Fibroblast of skin of left biceps (primary cell): ENCODE measurements around the gene CSF1R.
"Not testable (repeated sequence)": the region's sequence is repeated elsewhere in the genome, so short reads cannot be mapped to it uniquely, and the experiment has no call there.

Source experiments
- DNase-seq, 2 experiments: peaks; one replicate each; pipeline ENCODE4 v3.0.0-alpha.2; 2013; ENCODE audit warnings: low read depth in 2 of 2

Gene CSF1R

DNA sequence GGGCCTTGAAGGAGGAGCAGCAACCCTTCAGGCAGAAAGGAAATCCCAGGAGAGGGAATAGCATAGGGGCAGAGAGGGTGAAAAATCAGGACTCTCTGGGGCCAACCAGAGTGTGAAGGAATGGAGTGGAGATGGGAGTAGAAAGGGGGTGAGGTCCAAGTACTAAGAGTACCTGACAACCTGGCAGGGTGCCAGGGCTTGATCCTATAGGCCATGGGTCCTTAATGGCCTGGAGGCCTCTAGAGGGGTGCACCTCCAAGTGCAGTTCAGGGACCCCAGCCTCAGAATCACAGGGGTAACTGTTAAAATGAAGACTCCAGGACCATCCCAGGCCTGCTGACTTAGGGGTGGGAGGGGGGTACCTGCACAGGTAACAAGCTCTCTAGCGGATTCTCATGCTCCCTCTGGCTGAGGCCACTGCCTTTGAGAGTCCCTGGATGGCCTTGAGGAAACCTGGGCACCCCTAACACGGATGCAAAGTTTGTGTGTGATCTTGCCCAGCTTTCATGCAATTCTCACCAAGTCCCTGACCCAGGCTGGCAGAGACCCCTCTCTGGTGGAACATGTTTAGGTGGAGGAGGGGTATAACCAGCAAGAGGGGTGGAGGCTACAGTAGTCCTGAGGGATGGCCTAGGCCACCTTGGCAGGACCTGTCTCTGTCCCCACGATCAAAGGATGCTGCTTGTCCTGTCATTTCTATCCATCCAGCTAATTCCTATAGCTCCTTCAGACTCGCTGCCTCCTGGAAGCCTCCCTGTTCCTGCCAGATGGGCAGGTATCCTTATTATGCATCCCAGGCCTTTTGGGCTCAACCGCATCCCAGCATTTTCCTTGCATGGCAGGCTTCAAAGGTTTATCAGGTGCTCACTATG, 17.6 kb upstream of the CSF1R start:
- DNase-seq: no peak

DNA sequence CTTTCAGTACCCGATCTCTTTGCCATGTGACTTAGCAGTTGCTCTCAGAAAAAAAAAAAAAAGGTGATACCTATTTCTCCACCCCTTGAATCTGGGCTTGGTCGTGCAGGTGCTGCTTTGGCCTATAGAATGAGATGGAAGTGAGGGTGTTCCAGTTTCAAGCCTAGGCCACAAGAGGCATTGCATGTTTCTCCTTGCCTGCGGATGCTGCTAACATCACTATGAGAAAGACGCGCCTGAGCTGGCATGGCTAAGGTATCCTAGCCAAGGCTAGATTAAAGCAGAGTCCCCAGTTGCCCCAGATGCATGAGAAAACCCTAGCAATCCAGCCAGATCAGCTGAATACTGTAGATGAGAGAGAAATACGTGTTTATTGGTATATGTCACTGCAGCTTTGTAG, 14.7 kb upstream of the CSF1R start:
- no peak for DNase-seq

DNA sequence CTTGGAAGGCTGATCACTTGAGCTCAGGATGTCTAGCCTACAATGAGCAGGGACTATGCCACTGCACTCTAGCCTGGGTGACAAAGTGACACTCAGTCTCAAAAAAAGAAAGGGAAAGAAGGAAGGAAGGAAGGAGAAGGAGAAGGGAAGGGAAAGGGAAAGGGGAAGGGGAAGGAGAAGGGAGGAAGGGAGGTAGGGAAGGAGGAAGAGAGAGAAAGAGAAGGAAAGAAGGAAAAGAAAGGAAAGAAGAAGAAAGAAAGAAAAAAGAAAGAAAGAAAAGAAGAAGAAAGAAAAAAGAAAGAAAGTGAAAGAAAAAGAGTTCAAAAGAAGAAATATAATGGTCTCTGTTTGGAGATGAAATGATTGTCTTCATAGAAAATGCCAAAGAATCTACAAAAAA, 10.8 kb upstream of the CSF1R start:
- no peak for DNase-seq

DNA sequence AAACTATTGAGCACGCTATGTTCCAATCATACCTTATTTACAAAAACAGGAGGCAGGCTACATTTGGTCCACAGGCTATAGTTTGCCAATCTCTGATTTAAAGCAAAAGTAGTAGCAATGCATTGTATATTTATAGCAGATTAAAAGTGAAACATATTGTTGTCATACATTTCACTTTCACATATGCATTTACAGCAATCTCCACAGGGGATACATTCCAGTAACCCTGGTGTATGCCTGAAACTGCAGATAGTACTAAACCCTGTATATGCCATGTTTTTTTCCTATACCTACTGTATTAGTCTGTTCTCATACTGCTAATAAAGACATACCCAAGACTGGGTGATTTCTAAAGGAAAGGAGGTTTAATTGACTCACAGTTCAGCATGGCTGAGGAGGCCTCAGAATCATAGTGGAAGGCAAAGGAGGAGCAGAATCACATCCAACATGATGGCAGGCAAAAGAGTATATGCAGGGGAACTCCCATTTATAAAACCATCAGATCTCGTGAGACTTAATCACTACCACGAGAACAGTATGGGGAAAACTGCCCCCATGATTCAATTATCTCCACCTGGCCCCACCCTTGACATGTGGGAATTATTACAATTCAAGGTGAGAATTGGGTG, 5.9 kb upstream of the CSF1R start:
- no peak for DNase-seq

DNA sequence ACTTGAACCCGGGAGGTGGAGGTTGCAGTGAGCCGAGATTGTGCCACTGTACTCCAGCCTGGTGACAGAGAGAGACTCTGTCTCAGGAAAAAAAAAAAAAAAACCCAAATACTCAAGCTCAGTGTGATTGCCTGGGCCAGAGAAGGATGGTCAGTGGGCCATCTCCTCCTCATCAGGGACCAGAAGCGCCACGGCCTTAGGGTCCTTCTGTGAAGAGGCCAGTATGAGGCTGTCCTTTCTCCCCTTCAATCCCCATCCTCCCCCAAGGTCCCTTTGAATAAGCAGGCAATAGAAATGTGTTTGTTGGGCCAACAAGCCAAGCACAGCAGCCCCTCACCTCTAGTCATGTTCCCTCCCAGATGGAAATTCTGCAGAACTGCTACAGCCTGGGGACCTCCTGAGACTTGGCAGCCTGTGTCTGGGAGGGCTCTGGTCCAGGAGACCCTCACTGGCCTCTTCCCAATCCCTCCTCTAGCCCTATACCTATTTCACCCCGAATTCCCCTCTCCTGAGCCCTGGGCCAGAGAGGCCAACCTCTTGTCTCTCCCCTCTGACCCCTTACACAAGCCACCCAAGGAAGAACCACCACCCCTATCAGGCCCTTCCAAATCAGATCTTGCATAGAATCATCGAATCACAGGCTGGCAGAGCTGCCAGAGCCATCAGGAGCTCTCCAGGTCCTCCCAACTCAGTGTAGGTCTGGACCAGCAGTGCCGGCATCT, 1.0 kb downstream of the CSF1R start:
- no peak for DNase-seq

DNA sequence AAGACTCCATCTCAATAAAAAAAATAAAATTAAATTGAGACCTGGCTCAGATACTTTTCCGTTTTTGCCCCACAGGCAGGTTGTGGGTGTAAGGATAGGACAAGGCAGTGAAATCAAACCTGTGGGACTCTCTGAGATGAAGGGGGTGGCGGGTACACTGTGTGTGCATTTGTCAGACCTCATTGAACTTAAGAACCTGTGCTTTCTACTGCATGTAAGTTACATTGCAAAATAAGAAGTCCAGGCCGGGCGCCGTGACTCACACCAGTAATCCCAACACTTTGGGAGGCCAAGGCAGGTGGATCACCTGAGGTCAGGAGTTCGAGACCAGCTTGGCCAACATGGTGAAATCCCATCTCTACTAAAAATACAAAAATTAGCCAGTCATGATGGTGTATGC, 1.6 kb downstream of the CSF1R start:
- not testable (repeated sequence) for DNase-seq

DNA sequence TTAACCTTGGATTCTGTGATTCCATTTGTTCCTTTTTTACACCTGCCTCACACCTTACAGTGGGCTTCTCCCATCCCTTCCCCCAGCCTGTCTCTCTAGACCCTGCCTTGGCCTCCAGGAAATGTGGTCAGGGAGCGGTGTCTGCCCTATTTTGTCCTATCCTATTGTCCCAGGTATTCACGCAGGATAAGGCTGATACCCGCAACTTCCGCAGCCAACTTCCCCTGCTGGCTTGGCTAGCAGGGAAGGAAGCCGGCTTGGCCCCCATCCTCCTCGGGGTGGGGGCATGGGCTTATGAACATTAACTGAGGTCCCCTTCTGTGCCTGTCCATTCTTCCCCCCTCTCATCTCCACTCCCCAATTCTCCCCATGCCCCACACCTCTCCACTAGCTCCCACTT, 3.5 kb downstream of the CSF1R start:
- no peak for DNase-seq

DNA sequence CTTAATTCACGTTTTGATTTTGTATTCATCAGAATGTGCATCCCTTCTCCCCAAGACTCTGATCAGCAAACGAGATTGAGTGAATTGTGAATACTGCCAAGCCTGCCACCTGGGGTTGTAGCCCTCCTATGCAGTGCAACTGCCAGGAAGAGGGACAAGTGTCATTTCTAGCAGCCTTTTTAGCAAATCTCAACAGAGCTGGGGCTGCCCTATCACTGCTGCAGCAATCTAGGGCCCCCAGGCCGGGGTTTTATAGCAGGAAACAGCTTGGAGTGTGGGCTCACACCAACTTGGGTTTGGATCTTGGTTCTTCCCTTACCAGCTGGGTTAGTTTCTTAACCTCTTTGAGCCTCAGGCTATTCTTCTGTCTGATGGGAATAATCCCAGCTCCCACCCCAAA, 4.0 kb downstream of the CSF1R start:
- DNase-seq: no peak

DNA sequence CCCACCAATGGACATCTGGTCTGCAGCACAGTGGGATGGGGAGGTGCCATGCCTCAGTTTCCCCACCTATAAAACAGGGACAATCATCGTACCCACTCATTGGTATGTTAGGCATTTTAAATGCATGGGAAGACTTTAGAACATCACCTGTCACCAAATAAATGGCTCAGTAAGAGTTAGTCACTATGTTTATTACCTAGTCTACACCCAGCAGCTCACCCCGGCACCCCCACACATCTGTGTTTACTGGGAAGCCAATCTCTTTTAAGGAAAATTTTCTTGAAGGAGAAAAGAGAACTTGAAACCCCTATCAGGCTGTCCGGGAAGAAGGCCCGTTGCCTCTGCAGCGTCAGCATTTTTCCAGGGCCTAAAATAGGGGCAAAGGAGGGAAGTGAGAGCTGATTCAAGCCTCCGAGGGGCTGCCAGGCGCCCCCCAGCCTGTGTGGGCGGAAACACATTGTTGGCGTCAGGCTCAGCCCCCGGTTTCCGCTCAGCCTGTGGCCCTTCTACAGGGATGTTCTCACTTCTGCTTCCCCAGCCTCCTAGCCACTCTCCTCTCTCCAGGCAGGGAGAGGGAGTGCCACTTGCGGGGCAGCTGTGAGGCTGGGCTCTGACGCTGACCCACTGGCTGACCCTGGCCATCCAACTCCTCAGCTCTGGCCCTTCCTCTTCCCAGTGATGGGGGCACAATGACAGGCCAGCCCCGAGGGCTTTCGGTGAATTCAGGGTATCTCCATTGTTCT, 4.6 kb downstream of the CSF1R start:
- no peak for DNase-seq

DNA sequence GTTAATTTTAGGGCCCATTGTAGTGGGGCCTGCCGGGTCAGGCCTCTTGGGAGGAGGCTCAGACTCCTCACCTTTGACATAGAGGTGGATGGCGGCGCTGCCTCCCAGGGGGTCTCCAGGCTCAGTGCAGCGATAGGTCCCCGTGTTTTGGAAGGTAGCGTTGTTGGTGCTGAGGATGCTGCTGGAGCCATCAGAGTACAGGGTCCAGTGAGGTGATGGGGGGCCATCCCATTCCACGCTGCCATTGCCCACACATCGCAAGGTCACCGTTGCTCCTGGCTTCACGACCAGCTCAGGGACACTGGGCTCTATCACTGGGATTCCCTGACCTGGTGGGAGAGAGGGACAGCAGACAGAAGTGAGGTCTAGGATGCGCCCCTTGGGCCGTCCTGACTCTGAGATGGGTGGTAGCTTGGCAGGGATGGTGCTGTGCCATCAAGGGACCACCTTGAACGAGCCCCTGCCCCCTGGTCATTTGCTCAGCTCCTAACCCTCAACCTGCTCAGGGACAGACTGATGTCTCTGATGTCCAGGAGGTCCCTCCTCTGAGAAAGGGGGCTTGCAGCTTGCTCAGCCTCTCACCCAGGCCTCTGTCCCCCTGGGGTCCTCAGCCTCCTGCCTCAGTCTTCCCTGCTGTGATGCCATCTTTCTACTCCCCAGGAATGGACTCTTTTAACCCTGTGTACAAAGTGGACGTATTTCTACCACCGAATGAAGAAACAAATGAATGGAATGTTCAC, 5.5 kb downstream of the CSF1R start:
- DNase-seq: no peak

DNA sequence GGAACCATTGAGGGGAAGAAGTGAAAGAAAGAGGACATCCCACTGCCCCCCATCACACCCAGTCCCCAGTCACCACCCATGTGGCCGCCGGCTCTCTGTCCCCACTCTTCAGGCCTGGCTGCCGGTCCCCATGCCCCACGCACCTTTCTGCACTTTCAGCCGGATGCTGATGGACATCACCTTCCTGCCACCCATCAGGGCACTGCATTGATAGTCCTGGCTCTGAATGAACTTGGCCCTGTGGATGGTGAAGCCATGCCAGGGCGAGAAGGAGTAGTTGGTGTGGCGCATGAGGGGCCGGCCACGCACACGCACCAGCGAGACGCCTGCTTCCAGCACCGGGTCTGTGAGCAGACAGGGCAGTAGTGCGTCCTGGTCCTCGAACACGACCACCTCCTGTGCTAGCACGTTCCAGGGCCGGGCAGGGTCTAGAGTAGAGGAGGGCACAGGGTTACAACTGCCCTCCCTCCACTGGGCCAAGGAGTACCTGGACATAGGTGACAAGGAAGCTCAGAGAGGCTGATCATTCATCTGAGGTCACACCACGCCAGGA, 6.4 kb downstream of the CSF1R start:
- DNase-seq: no peak

DNA sequence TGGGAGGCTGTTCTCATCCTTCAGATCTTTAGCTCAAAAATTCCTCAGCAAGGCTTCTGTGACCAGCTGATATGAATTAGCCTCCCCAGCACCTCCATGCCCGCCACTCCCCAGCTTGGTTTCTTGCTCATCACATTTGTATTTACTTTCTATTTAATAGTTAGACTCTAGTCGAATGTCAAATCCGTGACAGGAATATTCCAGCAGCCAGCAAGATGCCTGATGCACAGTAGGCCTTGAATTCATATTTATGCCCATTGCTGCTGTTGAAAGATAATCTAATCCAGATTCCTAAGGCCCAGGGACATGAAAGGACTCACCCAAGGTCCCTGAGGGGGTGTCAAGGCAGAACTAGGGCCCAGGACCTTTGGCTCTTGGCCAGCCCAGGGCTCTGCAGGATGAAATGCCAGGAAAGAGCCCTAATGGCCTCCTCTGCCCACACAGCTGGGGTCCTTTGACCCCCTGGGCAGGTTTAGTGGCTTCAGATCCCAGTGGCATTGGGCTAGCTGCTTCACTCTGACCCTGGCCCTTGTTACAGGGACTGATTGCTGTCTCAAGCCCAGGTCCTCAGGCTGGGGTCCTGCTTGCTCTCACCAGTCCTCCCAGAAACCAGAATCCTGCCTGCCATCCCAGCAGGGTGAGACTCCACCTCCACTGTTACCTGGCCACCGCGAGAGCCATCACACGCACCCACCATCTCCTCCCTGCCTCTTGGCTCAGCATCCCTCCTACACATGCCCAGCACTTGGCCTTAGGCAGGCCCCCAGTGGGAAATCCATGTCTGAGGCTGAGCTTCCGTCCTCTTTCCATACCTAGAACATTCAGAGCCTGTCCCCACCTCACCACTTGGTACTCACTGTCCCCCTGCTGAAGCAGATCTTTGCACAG, 7.3 kb downstream of the CSF1R start:
- DNase-seq: no peak

DNA sequence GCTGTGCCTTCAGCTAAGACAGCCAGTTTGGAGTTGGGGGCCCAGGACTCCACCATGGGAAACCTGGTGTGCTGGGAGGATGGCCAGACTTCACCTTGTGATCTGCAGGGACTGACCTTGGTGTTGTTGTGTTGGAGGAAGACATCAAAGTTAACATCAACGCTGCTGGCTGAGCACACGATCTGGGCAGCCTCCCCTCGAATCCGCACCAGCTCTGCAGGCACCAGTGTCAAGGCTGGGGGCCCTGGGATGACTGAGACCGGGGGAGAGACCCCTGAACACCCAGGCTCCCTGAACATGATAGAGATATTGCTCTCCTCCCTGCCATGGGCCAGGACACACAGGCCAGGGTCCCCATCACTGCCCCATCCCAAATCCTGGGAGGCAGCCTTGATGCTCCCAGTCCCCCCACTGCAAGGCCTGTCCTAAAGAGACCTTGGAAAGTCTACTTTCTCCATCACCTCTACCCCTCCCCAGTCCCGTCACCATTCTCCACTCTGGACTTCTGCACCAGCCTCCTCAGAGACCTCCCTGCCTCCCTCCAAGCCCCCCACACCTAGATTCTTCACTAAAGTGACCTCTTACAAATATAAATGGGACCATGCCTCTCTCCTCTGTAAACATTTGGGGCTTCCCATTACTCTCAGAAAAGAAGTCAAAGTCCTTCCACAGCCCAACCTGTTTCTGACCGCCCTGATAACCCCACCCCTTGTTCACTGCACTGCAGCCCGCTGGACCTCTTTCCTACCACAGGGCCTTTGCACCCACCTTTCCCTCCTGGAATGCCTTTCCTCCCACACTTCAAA, 8.2 kb downstream of the CSF1R start:
- no peak for DNase-seq

DNA sequence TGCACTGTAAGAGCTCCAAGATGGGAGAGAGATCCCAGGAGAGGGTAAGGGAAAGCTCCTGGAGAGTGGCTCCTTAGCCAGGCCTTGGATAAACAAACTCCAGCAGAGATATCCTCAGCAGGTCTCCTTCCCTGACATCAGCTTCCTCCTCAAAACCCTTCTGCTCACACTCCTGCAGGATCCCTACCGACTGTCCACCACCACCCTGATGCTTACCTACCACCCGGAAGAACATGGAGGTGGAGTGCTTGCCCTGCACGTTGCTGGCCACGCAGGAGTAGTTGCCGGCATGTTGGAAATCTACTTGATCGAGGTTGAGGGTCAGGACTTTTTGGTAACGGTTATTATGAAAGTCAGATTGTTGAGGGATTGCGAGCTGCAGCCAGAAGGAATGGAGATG, 9.3 kb downstream of the CSF1R start:
- no peak for DNase-seq

DNA sequence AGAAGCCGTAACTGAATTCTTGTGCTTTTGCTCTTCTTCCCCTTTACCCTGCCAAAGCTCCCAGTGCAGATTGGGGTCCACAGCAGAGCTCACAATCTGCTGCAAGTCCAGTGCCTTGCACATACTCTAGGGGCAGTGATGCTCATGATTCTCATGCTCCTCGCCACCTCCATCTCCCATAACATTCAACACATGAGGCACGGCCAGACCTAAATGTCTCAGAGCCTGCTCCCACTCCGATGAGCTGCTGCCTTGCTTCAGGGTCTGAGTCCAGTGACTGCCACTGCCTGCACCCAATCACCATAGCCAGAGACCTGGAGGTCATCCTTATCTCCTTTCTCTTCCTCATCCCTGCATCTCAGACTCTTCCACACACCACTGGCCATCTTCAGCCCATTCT, 10.5 kb downstream of the CSF1R start:
- DNase-seq: no peak

DNA sequence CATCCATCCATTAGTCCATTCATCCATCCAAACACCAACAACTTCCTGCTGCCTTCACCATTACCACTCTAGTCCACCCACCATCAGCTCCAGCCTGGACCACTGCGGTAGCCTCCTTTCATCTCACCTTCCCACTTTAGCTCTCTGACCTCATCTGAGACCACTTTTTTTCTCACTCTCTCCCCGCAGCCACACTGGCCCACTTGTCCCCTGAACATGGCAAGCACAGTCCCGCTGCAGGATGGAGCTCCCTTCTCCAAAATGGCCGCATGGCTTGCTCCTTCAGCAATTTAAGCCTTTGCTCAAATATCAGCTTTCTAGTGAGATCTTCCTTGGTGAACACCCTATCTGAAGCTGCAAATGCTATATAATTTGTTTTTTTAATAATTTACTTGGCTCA, 11.1 kb downstream of the CSF1R start:
- DNase-seq: no peak

DNA sequence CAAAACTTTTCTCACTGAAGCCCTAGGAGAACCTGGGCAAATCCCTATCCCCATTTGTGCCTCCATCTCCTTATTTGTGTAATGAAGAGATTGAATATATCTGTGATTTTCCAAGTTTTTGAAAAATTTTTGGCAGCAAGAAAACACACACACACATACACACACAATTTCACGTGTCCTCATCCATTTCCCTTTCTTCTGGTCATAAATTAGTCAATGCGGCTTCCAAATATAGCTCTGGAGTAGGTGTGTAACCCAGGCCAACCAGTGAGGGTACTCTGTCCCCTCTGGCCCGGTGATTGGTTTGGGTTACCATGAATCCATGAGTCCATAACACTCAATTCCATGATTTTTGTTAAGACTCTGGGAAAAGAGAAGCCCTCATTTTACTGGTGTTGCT, 12.7 kb downstream of the CSF1R start:
- no peak for DNase-seq

DNA sequence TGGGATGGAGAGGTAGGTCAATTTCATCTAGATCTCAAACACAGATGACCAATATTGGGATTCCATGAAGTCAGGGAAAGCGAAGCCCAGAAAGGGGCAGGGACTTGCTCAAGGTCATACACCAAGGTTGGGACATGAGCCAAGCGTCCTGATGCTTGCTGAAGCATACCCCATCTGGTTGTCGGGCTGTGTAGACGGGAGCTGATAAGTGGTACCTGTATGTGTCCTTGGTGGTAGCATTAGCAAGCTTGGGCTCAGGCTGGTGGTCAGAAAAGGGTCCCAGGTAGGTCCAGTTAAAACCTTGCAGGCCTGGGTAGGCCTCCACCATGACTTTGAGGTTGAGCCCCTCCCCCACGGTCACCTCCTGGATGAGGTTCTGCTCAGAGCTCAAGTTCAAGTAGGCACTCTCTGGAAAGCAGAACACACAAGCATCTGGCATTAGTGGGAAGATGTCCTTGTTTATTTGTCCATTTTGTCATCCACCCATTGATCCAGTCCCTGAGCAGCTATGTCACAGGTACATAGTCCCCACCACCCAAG, 13.2 kb downstream of the CSF1R start:
- no peak for DNase-seq

DNA sequence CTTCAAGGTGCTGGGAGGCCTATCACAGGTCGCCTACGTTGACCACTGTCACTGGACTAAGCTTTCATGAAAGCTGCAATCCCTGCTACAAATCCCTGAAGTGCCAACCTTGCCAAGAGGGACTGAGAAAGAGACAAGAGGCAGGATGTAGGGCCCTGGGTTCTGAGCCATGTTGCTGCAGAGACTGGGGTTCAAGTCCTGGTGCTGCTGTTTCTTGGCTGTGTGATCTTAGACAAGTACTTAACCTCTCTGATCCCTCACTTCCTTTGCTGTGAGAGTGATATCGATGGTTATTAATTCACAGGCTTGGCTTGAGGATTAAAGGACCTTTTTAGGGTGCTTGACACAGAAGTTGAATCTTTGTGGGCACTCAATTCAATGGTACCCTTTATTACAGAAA, 15.5 kb downstream of the CSF1R start:
- no peak for DNase-seq
